Type B pancreatic cell (in vitro differentiated cells): ENCODE data around the gene SYPL1. TPM values are rescaled to one million over a fixed set of nuclear protein-coding genes. Genes with fewer than 3 reads are reported as not detected.

Experiments used
- DNase-seq: peaks from one replicate; pipeline ENCODE4 v3.0.0; 2021; ENCODE audit warnings: mixed read lengths; ENCODE audit not compliant: unreplicated experiment; ENCODE audit errors: extremely low spot score
- H3K27ac Mint-ChIP-seq: 2 replicates; pipeline ENCODE4 v1.8.0; 2021; ENCODE audit warnings: mild to moderate bottlenecking, mixed read lengths
- H3K27me3 Mint-ChIP-seq: 2 replicates; pipeline ENCODE4 v1.8.0; 2021; ENCODE audit warnings: mixed read lengths
- H3K36me3 Mint-ChIP-seq: 2 replicates; pipeline ENCODE4 v1.8.0; 2021; ENCODE audit warnings: mixed read lengths
- H3K4me1 Mint-ChIP-seq: one replicate; pipeline ENCODE4 v1.8.0; 2021; ENCODE audit warnings: mixed read lengths; ENCODE audit not compliant: unreplicated experiment
- H3K4me3 Mint-ChIP-seq: 2 replicates; pipeline ENCODE4 v1.8.0; 2021; ENCODE audit warnings: mild to moderate bottlenecking, mixed read lengths
- H3K9me3 Mint-ChIP-seq: 2 replicates; pipeline ENCODE4 v1.8.0; 2021; ENCODE audit warnings: mixed read lengths
- CTCF ChIP-seq: fragments of 200-600 bp; sonication (generic); conservative IDR thresholded peaks from 2 replicates; pipeline ENCODE4 v1.5.0; 2021; ENCODE audit warnings: antibody characterized with exemption, mild to moderate bottlenecking
- total RNA-seq: library from RNA; stranded (reverse); gene quantifications from 2 replicates; pipeline ENCODE4 v1.2.1, GENCODE V29; 2021; ENCODE audit warnings: low replicate concordance

The SYPL1 gene
- total RNA-seq, 1 donor from 2014 or later = 59.0 TPM

GRCh38 chr7:106134241-106134640, 22.1 kb upstream of the SYPL1 start:
- H3K36me3 Mint-ChIP-seq = no peaks in the 10 kb centered on the region
- no peak overlapping the region for H3K4me3 Mint-ChIP-seq
- peaks cover 6% of the 10 kb centered on the region for H3K4me1 Mint-ChIP-seq
- DNase-seq = no peak
- no peak overlapping the region for H3K27ac Mint-ChIP-seq
- H3K27me3 Mint-ChIP-seq = peaks cover 10% of the 10 kb centered on the region
- no peaks in the 10 kb centered on the region for H3K9me3 Mint-ChIP-seq
- TF ChIP-seq CTCF = no peak

GRCh38 chr7:106129291-106129690, 17.2 kb upstream of the SYPL1 start:
- Mint-ChIP-seq H3K4me3 (no peak overlapping the region), H3K36me3 (no peaks in the 10 kb centered on the region), H3K9me3 (no peaks in the 10 kb centered on the region), H3K27ac (no peak overlapping the region), H3K4me1 (no peaks in the 10 kb centered on the region), H3K27me3 (peaks cover 13% of the 10 kb centered on the region)
- DNase-seq = no peak
- no peak for TF ChIP-seq CTCF

GRCh38 chr7:106128836-106129235, 16.7 kb upstream of the SYPL1 start:
- H3K36me3 Mint-ChIP-seq = no peaks in the 10 kb centered on the region
- H3K4me3 Mint-ChIP-seq = no peak overlapping the region
- no peak overlapping the region for H3K27ac Mint-ChIP-seq
- H3K4me1 Mint-ChIP-seq = no peaks in the 10 kb centered on the region
- H3K27me3 Mint-ChIP-seq = peaks cover 13% of the 10 kb centered on the region
- no peaks in the 10 kb centered on the region for H3K9me3 Mint-ChIP-seq
- no peak for DNase-seq
- no peak for TF ChIP-seq CTCF

GRCh38 chr7:106127984-106128780, 16.1 kb upstream of the SYPL1 start:
- Mint-ChIP-seq H3K36me3 (no peaks in the 10 kb centered on the region), H3K27ac (no peak overlapping the region), H3K4me1 (no peaks in the 10 kb centered on the region), H3K9me3 (no peaks in the 10 kb centered on the region), H3K27me3 (peaks cover 12% of the 10 kb centered on the region), H3K4me3 (no peak overlapping the region)
- no peak for DNase-seq
- TF ChIP-seq CTCF = no peak

GRCh38 chr7:106126170-106126938, 14.2 kb upstream of the SYPL1 start:
- H3K4me3 Mint-ChIP-seq = no peak overlapping the region
- peaks cover 10% of the 10 kb centered on the region for H3K27me3 Mint-ChIP-seq
- TF ChIP-seq CTCF = no peak
- H3K9me3 Mint-ChIP-seq = no peaks in the 10 kb centered on the region
- no peak overlapping the region for H3K27ac Mint-ChIP-seq
- no peak for DNase-seq
- no peaks in the 10 kb centered on the region for H3K36me3 Mint-ChIP-seq
- H3K4me1 Mint-ChIP-seq = no peaks in the 10 kb centered on the region
